Loucy (cell line): ENCODE results near the gene FHIT.

Source experiments
- H2AFZ ChIP-seq: fragments of 200-600 bp; sonication (generic); 2 replicates; pipeline ENCODE4 v1.6.0; 2016; ENCODE audit warnings: antibody characterized with exemption, mild to moderate bottlenecking, low read length, moderate library complexity
- H3F3A ChIP-seq: fragments of 200-600 bp; 2 replicates; pipeline ENCODE4 v1.6.0; 2016; ENCODE audit warnings: antibody characterized with exemption, low read depth, mild to moderate bottlenecking
- H3K27me3 ChIP-seq: fragments of 200-600 bp; sonication (generic); 2 replicates; pipeline ENCODE4 v1.6.1; 2014; ENCODE audit warnings: low read length, mild to moderate bottlenecking; ENCODE audit not compliant: insufficient read depth, poor library complexity, severe bottlenecking
- H3K36me3 ChIP-seq: fragments of 200-600 bp; sonication (generic); 2 replicates; pipeline ENCODE4 v1.6.1; 2016; ENCODE audit warnings: low read length; ENCODE audit not compliant: insufficient read depth
- H3K4me1 ChIP-seq: fragments of 200-600 bp; sonication (generic); 2 replicates; pipeline ENCODE4 v1.5.1; 2014; ENCODE audit warnings: low read length, mild to moderate bottlenecking; ENCODE audit not compliant: insufficient read depth, poor library complexity, severe bottlenecking
- H3K4me2 ChIP-seq: fragments of 200-600 bp; sonication (generic); 2 replicates; pipeline ENCODE4 v1.6.0; 2014; ENCODE audit warnings: antibody characterized with exemption, low read length, low read depth, mild to moderate bottlenecking; ENCODE audit not compliant: poor library complexity, severe bottlenecking
- H3K4me3 ChIP-seq: fragments of 200-600 bp; sonication (generic); 2 replicates; pipeline ENCODE4 v1.5.1; 2014; ENCODE audit warnings: low read length, mild to moderate bottlenecking, mixed read lengths; ENCODE audit not compliant: poor library complexity, severe bottlenecking
- H3K79me2 ChIP-seq: fragments of 200-600 bp; sonication (generic); 2 replicates; pipeline ENCODE4 v1.6.1; 2014; ENCODE audit warnings: low read length; ENCODE audit not compliant: insufficient read depth
- H3K9ac ChIP-seq: fragments of 200-600 bp; sonication (generic); 2 replicates; pipeline ENCODE4 v1.6.0; 2014; ENCODE audit warnings: mild to moderate bottlenecking, low read depth, low read length, moderate library complexity; ENCODE audit not compliant: poor library complexity, severe bottlenecking
- H3K9me2 ChIP-seq: fragments of 200-600 bp; sonication (generic); replicated peaks from 2 replicates; pipeline ENCODE4 v1.6.1; 2016; ENCODE audit warnings: low read depth, low read length, mixed read lengths
- H3K9me3 ChIP-seq: fragments of 200-600 bp; sonication (generic); 2 replicates; pipeline ENCODE4 v1.6.1; 2014; ENCODE audit warnings: mild to moderate bottlenecking, antibody characterized with exemption, low read length, low read depth; ENCODE audit not compliant: insufficient read depth
- H4K20me1 ChIP-seq: fragments of 200-600 bp; sonication (generic); 2 replicates; pipeline ENCODE4 v1.6.0; 2014; ENCODE audit warnings: antibody characterized with exemption, low read length, mild to moderate bottlenecking; ENCODE audit not compliant: insufficient read depth, poor library complexity, severe bottlenecking
- CTCF ChIP-seq: fragments of 200-600 bp; sonication (generic); conservative IDR thresholded peaks from 2 replicates; pipeline ENCODE4 v1.5.1; 2014; ENCODE audit warnings: mild to moderate bottlenecking, antibody characterized with exemption, low read length
- EZH2phosphoT487 ChIP-seq: fragments of 200-600 bp; IDR thresholded peaks from 2 replicates; pipeline ENCODE4 v1.6.1; 2018; ENCODE audit warnings: antibody characterized with exemption, mild to moderate bottlenecking, moderate library complexity, borderline replicate concordance

Gene FHIT

GRCh38 chr3:60509471-60509870 lies 741.8 kb downstream of the FHIT start:
- H3K4me2 ChIP-seq: no peak overlapping the region
- no peaks in the 10 kb centered on the region for H3K4me1 ChIP-seq
- no peaks in the 10 kb centered on the region for H4K20me1 ChIP-seq
- no peak overlapping the region for H2AFZ ChIP-seq
- no peak overlapping the region for H3K9ac ChIP-seq
- H3K4me3 ChIP-seq: no peak overlapping the region
- H3K27me3 ChIP-seq: no peaks in the 10 kb centered on the region
- H3F3A ChIP-seq: no peaks in the 10 kb centered on the region
- H3K36me3 ChIP-seq: no peaks in the 10 kb centered on the region
- TF ChIP-seq EZH2phosphoT487 (no peak), CTCF (no peak)
- H3K9me2 ChIP-seq: no peaks in the 10 kb centered on the region
- no peaks in the 10 kb centered on the region for H3K79me2 ChIP-seq
- H3K9me3 ChIP-seq: no peaks in the 10 kb centered on the region

- H3K9me2 ChIP-seq: no peaks in the 10 kb centered on the region
- no peak overlapping the region for H3K4me3 ChIP-seq
- no peaks in the 10 kb centered on the region for H3K9me3 ChIP-seq
- H3K4me1 ChIP-seq: no peaks in the 10 kb centered on the region
- no peaks in the 10 kb centered on the region for H3K27me3 ChIP-seq
- no peaks in the 10 kb centered on the region for H3K79me2 ChIP-seq
- no peaks in the 10 kb centered on the region for H4K20me1 ChIP-seq
- no peak overlapping the region for H3K9ac ChIP-seq
- H3F3A ChIP-seq: no peaks in the 10 kb centered on the region
- TF ChIP-seq EZH2phosphoT487 (no peak), CTCF (no peak)
- no peak overlapping the region for H3K4me2 ChIP-seq
- H3K36me3 ChIP-seq: no peaks in the 10 kb centered on the region
- H2AFZ ChIP-seq: no peak overlapping the region
These were observed 746.3 kb downstream of the FHIT start for GRCh38 chr3:60504827-60505457.

- no peaks in the 10 kb centered on the region for H3K36me3 ChIP-seq
- H2AFZ ChIP-seq: no peak overlapping the region
- H3F3A ChIP-seq: no peaks in the 10 kb centered on the region
- H4K20me1 ChIP-seq: no peaks in the 10 kb centered on the region
- no peaks in the 10 kb centered on the region for H3K79me2 ChIP-seq
- H3K4me3 ChIP-seq: no peak overlapping the region
- TF ChIP-seq CTCF (no peak), EZH2phosphoT487 (no peak)
- H3K9me3 ChIP-seq: no peaks in the 10 kb centered on the region
- H3K27me3 ChIP-seq: no peaks in the 10 kb centered on the region
- H3K4me1 ChIP-seq: no peaks in the 10 kb centered on the region
- no peak overlapping the region for H3K4me2 ChIP-seq
- no peaks in the 10 kb centered on the region for H3K9me2 ChIP-seq
- H3K9ac ChIP-seq: no peak overlapping the region
These were observed 749.9 kb downstream of the FHIT start for GRCh38 chr3:60501314-60501713.
